Myocyte (in vitro differentiated cells): Measurements from ENCODE around the gene MCM8. TPM values are rescaled to one million over a fixed set of nuclear protein-coding genes. Genes with fewer than 3 reads are reported as not detected.

Experiments
- DNase-seq: peaks from one replicate; pipeline ENCODE4 v3.0.0-alpha.2; 2012; ENCODE audit warnings: low read depth
- total RNA-seq: library from RNA; depleted of rRNA; stranded (reverse); fragments of >200 nt; gene quantifications from 2 replicates; pipeline ENCODE4 v1.2.3, GENCODE V29; 2014

Gene MCM8
- total RNA-seq, 1 donor from 2014 or later, result 9.3 TPM

GRCh38 chr20:5945963-5946362 lies 4.5 kb upstream of the MCM8 start:
- DNase-seq, result no peak

GRCh38 chr20:5947276-5947675 lies 3.2 kb upstream of the MCM8 start:
- DNase-seq, result no peak

- DNase-seq, result no peak
Observed at GRCh38 chr20:5949943-5950270, 545 bp upstream of the MCM8 start.

- DNase-seq, result no peak
Observed at GRCh38 chr20:5967469-5967868, 17.0 kb downstream of the MCM8 start.

- no peak for DNase-seq
Observed at GRCh38 chr20:5968462-5968861, 18.0 kb downstream of the MCM8 start.

DNA sequence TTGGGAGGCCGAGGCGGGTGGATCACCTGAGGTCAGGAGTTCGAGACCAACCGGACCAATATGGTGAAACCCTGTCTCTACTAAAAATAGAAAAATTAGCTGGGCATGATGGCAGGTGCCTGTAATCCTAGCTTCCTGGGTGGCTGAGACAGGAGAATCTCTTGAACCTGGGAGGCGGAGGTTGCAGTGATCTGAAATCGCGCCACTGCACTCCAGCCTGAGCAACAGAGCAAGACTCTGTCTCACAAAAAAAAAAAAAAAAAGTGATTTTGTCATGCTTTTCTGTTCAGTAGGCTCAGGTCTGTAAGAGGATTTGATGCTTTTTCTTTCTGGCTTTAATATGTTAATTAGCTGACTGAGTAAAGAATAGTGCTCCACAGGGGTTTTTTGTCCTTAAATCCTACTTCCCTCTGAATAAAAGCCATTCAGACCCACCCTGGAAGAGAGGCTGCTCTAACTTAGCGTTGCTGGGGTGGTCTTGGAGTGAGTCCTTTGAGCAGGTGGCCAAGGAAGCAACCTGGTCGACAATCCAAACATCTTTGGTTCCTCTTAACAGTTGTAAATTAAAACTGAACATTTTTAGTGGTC lies 19.0 kb downstream of the MCM8 start:
- no peak for DNase-seq

DNA sequence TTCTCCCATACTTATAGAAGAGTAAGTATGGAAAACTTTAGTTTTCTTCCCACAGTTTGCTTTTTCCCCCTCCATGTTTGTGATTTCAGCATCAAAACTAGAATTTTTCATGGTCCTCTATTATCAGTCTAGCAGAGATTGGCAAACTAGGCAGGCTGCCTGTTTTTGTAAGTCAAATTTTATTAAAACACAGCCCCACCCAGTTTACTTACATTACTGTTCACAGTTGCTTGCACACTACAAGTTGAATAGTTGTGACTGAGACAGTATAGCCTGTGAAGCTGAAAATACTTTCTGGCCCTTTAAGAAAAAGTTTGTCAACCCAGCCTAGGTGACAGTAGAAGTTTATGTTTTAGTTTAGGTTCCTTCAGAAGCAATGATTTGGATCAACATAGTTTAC lies 19.5 kb downstream of the MCM8 start:
- no peak for DNase-seq

DNA sequence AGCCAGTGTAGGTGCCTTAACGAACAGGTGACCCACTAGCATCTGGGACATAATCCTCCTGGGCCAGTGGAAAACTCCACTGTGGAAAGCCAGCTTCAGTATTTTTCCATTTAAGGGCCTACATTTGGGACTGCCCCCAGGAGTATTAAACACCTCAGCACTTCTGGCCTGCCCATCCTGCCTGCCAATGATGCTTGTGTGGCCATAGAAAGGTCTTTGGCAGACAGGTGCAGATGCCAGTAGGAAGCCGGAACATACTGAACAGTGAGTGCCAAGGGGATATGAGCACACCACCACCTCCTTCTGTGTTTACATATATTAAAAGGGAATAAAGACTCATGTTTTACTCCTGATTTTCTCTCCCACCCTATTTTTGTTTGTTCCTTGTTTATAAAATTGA lies 19.9 kb downstream of the MCM8 start:
- DNase-seq, result no peak

GRCh38 chr20:5971203-5971602 lies 20.8 kb downstream of the MCM8 start:
- no peak for DNase-seq

DNA sequence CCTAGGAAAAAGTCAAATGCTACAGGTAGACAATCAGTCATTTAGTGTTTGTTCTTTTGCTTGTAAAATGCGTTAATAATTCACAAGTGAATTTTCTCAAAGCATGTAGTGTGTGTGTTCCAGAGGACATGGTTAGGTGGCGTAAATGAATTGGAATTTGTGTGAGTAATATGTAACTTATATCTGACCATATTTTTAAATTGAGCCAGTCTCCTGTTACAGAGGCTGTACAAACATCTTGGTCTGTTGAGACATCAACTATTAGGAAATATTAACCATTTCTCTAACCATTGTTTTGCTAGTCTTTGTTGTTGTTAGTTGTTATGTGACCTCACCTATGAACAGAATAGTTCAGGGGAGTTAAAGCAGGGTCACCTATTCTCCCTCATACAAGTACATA lies 22.7 kb downstream of the MCM8 start:
- DNase-seq, result no peak

GRCh38 chr20:5973971-5974370 lies 23.5 kb downstream of the MCM8 start:
- no peak for DNase-seq

DNA sequence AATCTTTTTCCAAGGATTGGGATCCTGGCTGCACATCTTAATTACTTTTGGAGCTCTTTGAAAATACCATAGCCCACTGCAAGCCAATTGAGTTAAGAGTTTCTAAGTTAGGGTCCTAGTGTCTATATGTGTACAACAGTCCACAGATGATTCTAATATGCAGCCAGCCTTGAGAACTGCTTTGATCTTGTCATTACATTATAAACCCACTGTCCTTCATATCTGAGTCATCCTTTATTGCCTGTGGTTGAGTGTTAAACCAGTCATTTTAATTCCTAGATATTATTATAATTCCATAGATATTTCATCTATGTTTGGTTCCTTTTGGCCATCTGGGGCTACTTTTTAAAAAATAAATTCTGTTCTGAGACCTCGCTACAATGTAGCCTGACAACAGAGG lies 24.1 kb downstream of the MCM8 start:
- DNase-seq, result no peak

DNA sequence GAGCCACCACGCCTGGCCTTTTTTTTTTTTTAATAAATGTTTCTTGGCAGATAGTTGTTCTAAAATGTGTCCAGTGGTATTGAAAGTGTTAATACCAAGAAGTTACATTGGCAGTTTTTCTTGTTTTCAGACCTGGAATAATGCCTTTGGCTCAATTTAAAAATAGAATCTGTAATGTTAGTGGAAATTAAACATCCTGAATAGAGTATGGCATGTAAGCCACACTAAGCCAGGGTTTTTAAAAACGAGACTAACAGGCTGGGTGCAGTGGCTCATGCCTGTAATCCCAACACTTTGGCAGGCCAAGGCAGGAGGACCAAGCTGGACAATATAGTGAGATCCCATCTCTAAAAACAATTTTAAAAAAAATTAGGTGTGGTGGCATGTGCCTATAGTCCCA lies 25.3 kb downstream of the MCM8 start:
- DNase-seq, result no peak

DNA sequence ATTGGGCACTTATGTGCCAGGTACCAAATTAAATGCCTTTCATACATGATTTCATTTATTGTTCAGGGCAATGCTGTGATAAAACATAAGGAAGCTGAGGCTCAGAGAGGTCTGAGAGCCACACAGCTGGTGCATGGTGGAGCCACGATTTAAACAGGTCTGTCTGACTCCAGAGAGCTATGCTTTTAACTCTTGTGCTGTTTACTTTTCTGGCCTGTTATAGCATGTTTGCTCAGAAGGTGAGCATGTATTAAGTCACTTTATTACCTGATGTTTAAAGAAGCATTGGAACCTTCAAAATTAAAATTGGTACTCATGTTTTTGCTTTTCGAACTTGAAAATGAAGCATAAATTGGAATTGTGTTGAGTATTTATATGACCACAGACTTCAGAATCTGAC lies 26.8 kb downstream of the MCM8 start:
- no peak for DNase-seq

- DNase-seq, result no peak
Observed at GRCh38 chr20:5977975-5978374, 27.5 kb downstream of the MCM8 start.

GRCh38 chr20:5979801-5980200 lies 29.3 kb downstream of the MCM8 start:
- no peak for DNase-seq

DNA sequence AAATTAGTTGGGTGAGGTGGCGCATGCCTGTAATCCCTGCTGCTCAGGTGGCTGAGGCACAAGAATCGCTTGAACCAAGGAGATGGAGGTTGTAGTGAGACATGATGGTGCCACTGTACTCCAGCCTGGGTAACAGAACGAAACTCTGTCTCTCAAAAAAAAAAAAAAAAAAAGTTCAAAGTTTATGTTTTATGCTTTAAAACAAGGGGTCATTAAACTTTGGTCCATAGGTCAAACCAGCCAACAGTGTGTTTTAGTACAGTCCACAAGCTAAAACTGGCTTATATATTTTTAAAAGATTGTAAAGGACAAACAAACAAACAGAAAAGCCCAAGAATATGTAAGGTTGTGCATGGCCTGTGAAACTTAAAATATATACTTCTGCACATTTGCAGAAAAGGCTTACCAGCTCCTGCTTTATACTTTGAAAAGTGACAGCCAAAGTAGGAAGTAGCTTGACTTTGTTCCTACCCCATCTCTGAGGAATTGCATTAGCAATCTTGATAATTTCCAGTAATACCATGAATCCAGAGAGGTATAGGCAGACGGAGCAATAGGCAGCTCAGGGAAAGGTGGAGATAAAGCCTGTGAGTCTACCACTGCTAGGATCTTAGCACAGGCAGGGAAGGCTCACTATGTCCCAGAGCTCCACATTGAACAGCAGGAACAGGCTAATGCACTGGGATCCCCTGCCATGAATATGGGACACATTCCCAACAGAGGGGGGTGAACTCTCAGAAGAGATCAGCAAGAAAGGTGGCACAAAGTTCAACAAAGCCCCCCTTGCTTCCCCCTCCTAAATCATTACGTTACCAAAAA lies 30.5 kb downstream of the MCM8 start:
- DNase-seq, result no peak

DNA sequence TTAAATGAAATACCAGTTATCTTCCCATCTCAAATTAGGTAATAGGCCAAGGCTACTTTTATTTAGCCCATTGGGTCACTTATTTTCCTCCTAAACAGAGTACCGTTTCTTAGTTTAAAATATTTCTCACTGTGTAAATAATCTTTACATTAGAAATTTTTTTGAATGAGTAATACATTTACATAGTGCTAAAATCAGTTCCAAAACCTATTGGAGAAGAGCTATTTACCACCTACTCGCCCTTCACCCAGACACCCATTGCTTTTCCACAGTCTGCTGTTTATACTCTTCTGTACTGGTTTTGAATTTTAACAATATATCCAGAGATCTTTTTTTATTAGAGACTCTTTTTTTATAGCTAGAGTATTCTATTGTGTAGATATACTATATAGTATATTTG lies 36.9 kb downstream of the MCM8 start:
- DNase-seq, result no peak

DNA sequence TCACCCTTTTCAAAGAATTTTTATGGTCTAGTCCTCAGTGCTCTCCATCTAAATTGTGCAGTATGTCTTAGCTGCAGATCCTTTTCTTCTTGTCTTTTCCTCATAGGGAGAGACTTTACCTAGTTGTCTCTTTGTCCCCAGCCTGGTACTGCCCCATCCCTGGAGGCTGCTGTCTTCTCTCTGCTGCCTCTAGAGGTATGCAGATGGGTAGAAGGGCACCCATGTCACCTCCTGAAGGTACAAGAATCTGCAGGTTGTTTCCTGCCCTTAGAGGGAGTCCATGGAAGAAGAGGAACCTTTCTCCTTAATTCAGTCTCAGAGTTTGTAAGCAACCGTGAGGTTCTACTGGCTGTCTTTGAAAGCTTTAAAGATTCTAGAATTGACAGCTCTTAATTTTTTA lies 39.1 kb downstream of the MCM8 start:
- no peak for DNase-seq

GRCh38 chr20:5990946-5991345 lies 40.5 kb downstream of the MCM8 start:
- DNase-seq, result no peak

DNA sequence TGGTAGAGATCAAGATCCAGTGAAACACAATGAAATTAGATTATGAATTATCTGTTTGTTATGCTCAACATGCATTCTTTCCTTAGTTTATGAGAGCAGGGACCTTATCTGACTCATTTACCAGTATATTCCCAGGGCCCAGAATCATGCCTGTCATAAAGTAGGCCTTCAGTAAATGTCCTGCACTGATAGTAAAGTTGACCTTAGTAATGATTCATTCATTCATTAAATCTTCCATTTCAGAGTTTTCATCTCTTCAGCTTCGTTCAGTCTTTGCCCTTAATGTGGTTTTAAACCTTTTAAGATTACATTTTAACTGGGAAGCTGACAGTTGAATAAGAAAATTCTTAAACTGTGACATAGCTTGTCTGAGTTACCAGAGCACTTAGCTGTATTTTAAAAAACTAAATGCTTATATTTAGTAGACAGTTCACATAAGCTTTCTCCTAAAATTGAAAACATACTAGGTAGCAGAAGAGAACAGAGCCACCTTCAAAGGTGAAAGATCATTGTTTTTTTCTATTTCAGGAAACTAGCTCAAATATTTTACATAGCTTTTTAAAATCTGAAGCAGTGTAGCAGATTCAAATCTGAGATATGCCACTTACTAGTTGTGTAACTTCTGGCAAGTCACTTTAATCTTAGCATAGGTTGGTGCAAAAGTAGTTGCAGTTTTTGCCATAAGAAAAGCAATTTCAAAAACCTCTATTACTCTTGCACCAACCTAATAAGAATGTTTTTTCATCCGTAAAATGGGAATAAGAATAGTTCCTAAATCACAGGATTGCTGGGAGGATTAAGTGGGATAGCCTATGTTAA lies 41.4 kb downstream of the MCM8 start:
- no peak for DNase-seq

DNA sequence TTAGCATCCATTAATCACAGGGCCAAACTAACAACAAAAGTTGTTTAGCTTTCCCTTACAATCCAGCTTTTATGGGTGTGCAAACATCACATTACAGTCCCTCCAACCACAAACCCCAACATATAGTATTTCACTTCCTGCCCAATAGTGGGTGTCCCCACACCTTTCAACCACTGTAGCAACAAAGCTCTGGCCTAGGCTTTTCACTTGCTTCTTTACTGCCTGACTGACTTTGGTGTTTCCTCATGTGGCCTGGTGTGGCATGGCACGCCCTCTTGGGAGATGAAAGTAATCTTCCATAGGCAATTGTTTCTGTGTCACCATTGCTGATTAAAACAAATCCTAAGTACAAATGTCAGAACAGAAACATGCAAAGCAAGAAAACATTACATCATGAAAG lies 46.3 kb downstream of the MCM8 start:
- DNase-seq, result no peak

GRCh38 chr20:5999783-6000182 lies 49.3 kb downstream of the MCM8 start:
- no peak for DNase-seq
